MCF 10A (cell line): Measurements from ENCODE around the gene POLN. TPM values are rescaled to one million over a fixed set of nuclear protein-coding genes. Genes with fewer than 3 reads are reported as not detected.

Source experiments
- BruUV-seq: library from RNA; stranded (reverse); fragments of 400-500 nt; replicated peaks from 2 replicates; lab custom pipeline; 2021; lab: Mats Ljungman, UMichigan
- CTCF ChIA-PET: fragments of 300-600 bp; sonication (Branson Sonifier 250); formaldehyde crosslinking; extraction: SDS; loops from one replicate; lab custom pipeline; 2021; ENCODE audit warnings: antibody characterized with exemption, inconsistent platforms; lab: Yijun Ruan, JAX
- POLR2A ChIA-PET: fragments of 300-600, 350-650 bp; sonication (Branson Sonifier 250); formaldehyde crosslinking; extraction: SDS; loops from one replicate; lab custom pipeline; 2020; ENCODE audit warnings: antibody characterized with exemption, inconsistent platforms; lab: Yijun Ruan, JAX
- DNase-seq: peaks from one replicate; pipeline ENCODE4 v3.0.0-alpha.2; 2018; ENCODE audit not compliant: unreplicated experiment
- H3K27ac Mint-ChIP-seq: one replicate; pipeline ENCODE4 v1.8.0; 2022; ENCODE audit warnings: mild to moderate bottlenecking, low read depth, mixed read lengths; ENCODE audit not compliant: unreplicated experiment
- H3K27me3 Mint-ChIP-seq: one replicate; pipeline ENCODE4 v1.8.0; 2022; ENCODE audit warnings: mixed read lengths; ENCODE audit not compliant: insufficient read depth, unreplicated experiment
- H3K36me3 Mint-ChIP-seq: one replicate; pipeline ENCODE4 v1.8.0; 2022; ENCODE audit warnings: mild to moderate bottlenecking, moderate library complexity, mixed read lengths; ENCODE audit not compliant: insufficient read depth, unreplicated experiment
- H3K4me1 Mint-ChIP-seq: one replicate; pipeline ENCODE4 v1.8.0; 2022; ENCODE audit warnings: mixed read lengths; ENCODE audit not compliant: insufficient read depth, unreplicated experiment
- H3K4me3 Mint-ChIP-seq: one replicate; pipeline ENCODE4 v1.8.0; 2022; ENCODE audit warnings: mild to moderate bottlenecking, moderate library complexity, mixed read lengths; ENCODE audit not compliant: unreplicated experiment
- H3K9me3 Mint-ChIP-seq: one replicate; pipeline ENCODE4 v1.8.0; 2022; ENCODE audit warnings: mixed read lengths; ENCODE audit not compliant: unreplicated experiment
- intact Hi-C: fragments of 100-400 bp; cut with micrococcal nuclease; formaldehyde crosslinking; loops from 2 replicates; pipeline ENCODE4 v1.14.1; 2022
- total RNA-seq: library from RNA; stranded (reverse); gene quantifications from 2 replicates; pipeline ENCODE4 v1.2.3, GENCODE V29; 2022
- TF ChIP-seq, protein P1 (sequence below): fragments of 200-600 bp; IDR thresholded peaks from one replicate; pipeline ENCODE4 v1.8.0; 2022; ENCODE audit warnings: antibody characterized with exemption, mild to moderate bottlenecking; ENCODE audit not compliant: unreplicated experiment

POLN gene
- total RNA-seq, 1 experiment from 2014 or later: 3.1 TPM

DNA sequence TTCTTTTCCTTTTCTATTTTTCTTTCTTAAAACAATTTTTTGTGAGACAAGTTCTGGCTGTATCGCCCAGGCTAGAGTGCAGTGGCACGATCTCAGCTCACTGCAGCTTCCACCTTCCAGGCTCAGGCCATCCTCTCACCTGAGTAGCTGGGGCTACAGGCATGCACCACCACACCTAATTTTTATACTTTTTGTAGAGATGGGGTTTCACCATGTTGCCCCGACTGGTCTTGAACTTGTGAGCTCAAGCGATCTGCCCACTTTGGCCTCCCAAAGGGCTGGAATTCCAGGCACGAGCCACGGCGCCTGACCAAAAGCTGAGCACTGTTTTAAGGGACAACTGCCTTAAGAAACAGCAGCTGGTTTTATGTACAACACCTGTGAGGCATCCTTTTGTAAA, 192.1 kb downstream of the POLN start:
- no TSS peak for BruUV-seq
- intact Hi-C loops: no loop called here
- Mint-ChIP-seq H3K9me3 (no peaks in the 10 kb centered on the region), H3K4me1 (peaks cover 13% of the 10 kb centered on the region), H3K27ac (no peak overlapping the region), H3K27me3 (peaks cover 10% of the 10 kb centered on the region), H3K4me3 (no peak overlapping the region), H3K36me3 (no peaks in the 10 kb centered on the region)
- CTCF ChIA-PET: no interaction called here
- DNase-seq: no peak
- POLR2A ChIA-PET: interaction anchor here (0.7 to 1.2 kb wide), 2 partner anchors 14 to 40 kb away, joined by 3 read pairs; no protein-coding TSS in a partner anchor
- TF ChIP-seq, protein P1, sequence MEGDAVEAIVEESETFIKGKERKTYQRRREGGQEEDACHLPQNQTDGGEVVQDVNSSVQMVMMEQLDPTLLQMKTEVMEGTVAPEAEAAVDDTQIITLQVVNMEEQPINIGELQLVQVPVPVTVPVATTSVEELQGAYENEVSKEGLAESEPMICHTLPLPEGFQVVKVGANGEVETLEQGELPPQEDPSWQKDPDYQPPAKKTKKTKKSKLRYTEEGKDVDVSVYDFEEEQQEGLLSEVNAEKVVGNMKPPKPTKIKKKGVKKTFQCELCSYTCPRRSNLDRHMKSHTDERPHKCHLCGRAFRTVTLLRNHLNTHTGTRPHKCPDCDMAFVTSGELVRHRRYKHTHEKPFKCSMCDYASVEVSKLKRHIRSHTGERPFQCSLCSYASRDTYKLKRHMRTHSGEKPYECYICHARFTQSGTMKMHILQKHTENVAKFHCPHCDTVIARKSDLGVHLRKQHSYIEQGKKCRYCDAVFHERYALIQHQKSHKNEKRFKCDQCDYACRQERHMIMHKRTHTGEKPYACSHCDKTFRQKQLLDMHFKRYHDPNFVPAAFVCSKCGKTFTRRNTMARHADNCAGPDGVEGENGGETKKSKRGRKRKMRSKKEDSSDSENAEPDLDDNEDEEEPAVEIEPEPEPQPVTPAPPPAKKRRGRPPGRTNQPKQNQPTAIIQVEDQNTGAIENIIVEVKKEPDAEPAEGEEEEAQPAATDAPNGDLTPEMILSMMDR: no peak

DNA sequence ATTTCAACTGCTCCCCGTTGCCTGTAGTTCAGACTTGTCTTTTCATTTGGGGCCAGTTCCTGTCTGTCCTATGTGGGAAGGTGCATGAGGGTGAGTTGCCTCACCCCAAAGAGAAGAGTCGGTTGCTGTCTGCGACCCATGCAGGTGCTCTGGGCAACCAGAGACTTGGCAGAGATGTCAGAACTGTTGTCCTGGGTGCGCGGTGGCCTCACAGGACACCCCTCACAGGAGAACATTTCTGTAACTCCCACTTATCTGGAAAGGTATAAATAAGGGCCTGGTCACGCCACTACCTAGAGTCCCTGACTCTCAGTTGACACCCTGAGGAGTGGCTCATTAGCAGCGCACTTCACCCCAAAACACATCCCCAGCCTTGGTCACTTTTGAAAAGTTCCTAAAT, 192.5 kb downstream of the POLN start:
- no peak overlapping the region for H3K4me3 Mint-ChIP-seq
- POLR2A ChIA-PET: interaction anchor here (0.7 to 1.2 kb wide), 2 partner anchors 14 to 39 kb away, joined by 3 read pairs; no protein-coding TSS in a partner anchor
- TF ChIP-seq, protein P1: no peak
- intact Hi-C loops: no loop called here
- CTCF ChIA-PET: interaction anchor here (0.7 kb wide), 1 partner anchor 1832 kb away, joined by 3 read pairs; no protein-coding TSS in a partner anchor
- no peaks in the 10 kb centered on the region for H3K36me3 Mint-ChIP-seq
- H3K9me3 Mint-ChIP-seq: no peaks in the 10 kb centered on the region
- peaks cover 8% of the 10 kb centered on the region for H3K27me3 Mint-ChIP-seq
- no peak for DNase-seq
- no TSS peak for BruUV-seq
- peaks cover 13% of the 10 kb centered on the region for H3K4me1 Mint-ChIP-seq
- no peak overlapping the region for H3K27ac Mint-ChIP-seq

- CTCF ChIA-PET: interaction anchor here (0.7 kb wide), 1 partner anchor 1832 kb away, joined by 3 read pairs; no protein-coding TSS in a partner anchor
- H3K27ac Mint-ChIP-seq: no peak overlapping the region
- POLR2A ChIA-PET: interaction anchor here (1.2 kb wide), 1 partner anchor 39 kb away, joined by 3 read pairs; no protein-coding TSS in a partner anchor
- peaks cover 13% of the 10 kb centered on the region for H3K4me1 Mint-ChIP-seq
- no TSS peak for BruUV-seq
- intact Hi-C loops: no loop called here
- TF ChIP-seq, protein P1: no peak
- no peaks in the 10 kb centered on the region for H3K9me3 Mint-ChIP-seq
- no peaks in the 10 kb centered on the region for H3K36me3 Mint-ChIP-seq
- no peak overlapping the region for H3K4me3 Mint-ChIP-seq
- DNase-seq: peak; percentile 28
- H3K27me3 Mint-ChIP-seq: peaks cover 3% of the 10 kb centered on the region
Measured at GRCh38 chr4:2048831-2049230, 193.1 kb downstream of the POLN start.

- ChIA-PET CTCF (no interaction called here), POLR2A (no interaction called here)
- Mint-ChIP-seq H3K36me3 (no peaks in the 10 kb centered on the region), H3K4me3 (no peak overlapping the region), H3K27me3 (no peaks in the 10 kb centered on the region), H3K4me1 (peaks cover 13% of the 10 kb centered on the region), H3K9me3 (no peaks in the 10 kb centered on the region), H3K27ac (no peak overlapping the region)
- no peak for DNase-seq
- TF ChIP-seq, protein P1: no peak
- BruUV-seq: no TSS peak
- intact Hi-C loops: no loop called here
Measured at GRCh38 chr4:2047781-2048581, 193.9 kb downstream of the POLN start.
